Mononuclear cell (primary cell): ENCODE data around the gene METTL2B. TPM values are rescaled to one million over a fixed set of nuclear protein-coding genes. Genes with fewer than 3 reads are reported as not detected.
"Not testable (repeated sequence)": the region's sequence is repeated elsewhere in the genome, so short reads cannot be mapped to it uniquely, and the experiment has no call there.

Source experiments
- H3K27me3 ChIP-seq: 2 replicates; pipeline ENCODE4 v1.6.0; 2011; ENCODE audit warnings: low read length, control low read depth; ENCODE audit not compliant: insufficient read depth
- H3K4me1 ChIP-seq: 2 replicates; pipeline ENCODE4 v1.5.1; 2011; ENCODE audit warnings: mild to moderate bottlenecking, low read length, control low read depth; ENCODE audit not compliant: insufficient read depth
- H3K4me3 ChIP-seq: 2 replicates; pipeline ENCODE4 v1.5.1; 2011; ENCODE audit warnings: mild to moderate bottlenecking, low read length, moderate library complexity
- H3K9me3 ChIP-seq: 2 replicates; pipeline ENCODE4 v1.5.1; 2011; ENCODE audit warnings: low read depth, mild to moderate bottlenecking, control low read depth, low read length
- total RNA-seq: library from RNA; depleted of rRNA; stranded (reverse); fragments of >200 nt; gene quantifications from one replicate; pipeline ENCODE4 v1.2.3, GENCODE V29; 2012

METTL2B gene
- total RNA-seq, 1 donor, result 8.0 TPM

DNA sequence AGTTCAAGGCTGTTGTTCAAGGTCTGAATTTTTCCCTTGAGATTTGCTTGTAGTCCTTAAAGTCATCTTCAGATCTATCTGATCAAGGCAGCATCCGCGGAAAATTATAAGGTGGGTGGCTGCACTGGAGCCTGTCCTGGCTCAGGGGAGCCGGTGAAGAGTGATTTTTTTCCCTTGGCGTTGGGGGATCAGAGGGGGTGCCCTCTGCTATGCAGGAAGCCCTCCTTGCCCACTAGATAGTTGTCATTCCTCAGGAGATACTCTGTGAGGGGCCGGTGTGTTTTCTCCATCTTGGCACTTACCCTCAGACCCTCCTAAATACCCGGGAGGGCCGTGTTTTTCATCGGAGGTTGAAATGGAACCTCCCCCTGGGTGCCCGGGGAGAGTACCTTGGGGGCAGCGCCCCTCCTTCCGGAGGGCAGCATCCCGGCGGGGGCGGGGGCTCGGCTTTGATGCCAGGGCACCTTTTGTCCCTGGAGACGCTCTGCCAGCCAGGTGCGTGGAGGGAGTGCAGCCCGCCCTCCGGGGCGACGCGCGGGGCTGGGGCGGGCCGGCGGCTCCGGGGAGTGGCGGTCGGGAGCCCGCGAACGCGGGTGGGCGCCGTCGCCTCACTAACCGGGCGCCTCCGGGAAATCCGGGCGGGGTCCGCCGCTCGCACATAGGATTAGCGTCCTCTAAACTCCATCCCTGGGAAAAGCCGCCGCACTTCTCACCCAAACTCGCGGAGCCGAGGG, 53.7 kb downstream of the METTL2B start:
- Histone ChIP-seq H3K4me3 (peak overlapping the region; percentile 59), H3K4me1 (peaks cover 19% of the 10 kb centered on the region)
- not testable (repeated sequence) for H3K9me3 ChIP-seq, H3K27me3 ChIP-seq

GRCh38 chr7:128530855-128531104, 54.2 kb downstream of the METTL2B start:
- Histone ChIP-seq H3K9me3 (no peaks in the 10 kb centered on the region), H3K4me1 (peaks cover 19% of the 10 kb centered on the region), H3K27me3 (no peaks in the 10 kb centered on the region), H3K4me3 (peak overlapping the region; percentile 59)

DNA sequence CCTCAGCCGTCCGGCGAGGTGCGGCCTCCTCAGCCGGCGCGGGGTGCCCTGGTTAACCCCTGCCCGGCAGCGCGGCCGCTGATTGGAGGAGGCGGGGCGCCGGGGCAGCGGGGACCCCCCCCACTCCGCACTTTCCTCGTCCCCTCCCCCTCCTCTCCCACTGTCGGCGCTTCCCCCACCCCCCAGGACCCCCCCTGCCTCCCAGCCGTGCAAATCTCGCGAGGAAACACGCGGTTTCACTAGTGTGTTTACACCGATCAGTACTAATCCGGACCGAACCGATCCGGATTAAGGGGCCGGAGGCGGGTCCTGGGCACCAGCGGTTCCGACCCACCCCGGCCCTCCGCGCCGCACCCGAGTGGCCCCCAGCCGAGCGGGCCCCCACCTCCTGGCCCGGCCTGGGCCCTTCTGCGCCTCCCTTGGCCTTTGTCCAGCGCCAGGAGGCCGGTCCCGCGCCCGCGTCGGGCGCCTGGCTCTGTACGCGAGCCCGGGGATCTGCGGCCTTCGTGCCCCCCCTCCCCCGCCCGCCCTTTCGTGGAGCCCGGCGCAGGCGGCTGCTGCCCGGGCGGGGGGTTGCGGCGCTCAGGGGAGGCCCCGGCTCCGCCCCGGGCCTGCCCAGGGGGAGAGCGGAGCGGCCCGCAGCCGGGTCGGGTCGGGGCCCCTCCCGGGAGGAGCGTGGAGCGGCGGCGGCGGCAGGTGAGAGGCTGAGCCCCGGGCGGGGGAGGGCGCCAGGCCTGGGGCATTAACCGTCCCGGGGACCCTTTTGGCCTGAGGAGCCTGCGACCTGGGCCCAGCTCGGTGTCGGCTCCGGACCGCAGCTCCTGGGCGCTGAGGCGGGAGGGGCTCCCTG, 54.8 kb downstream of the METTL2B start:
- not testable (repeated sequence) for H3K27me3 ChIP-seq, H3K9me3 ChIP-seq
- H3K4me1 ChIP-seq, result peaks cover 19% of the 10 kb centered on the region
- H3K4me3 ChIP-seq, result peak overlapping the region; percentile 59

GRCh38 chr7:128531955-128532478, 55.5 kb downstream of the METTL2B start:
- peak overlapping the region; percentile 59 for H3K4me3 ChIP-seq
- peaks cover 19% of the 10 kb centered on the region for H3K4me1 ChIP-seq
- not testable (repeated sequence) for H3K9me3 ChIP-seq, H3K27me3 ChIP-seq

DNA sequence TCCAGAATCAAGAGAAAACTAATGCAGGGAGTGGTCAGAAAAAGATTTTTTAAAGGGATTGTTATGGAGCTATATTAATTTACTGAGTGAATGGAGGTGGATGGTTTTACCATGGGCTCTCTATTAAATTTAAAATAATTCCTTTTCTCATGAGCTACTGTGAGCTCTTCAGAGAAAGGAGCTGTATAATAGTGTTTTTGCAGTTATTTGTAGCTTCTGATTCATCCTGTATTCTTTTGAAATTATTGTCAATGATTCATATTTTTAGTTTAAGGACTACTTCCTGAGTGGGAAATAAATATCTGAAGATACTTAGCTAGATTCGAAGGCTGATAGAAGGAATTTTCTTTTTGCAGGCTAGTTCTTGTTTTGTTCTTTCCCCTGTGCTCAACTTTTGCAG, 56.4 kb downstream of the METTL2B start:
- not testable (repeated sequence) for H3K9me3 ChIP-seq, H3K4me3 ChIP-seq, H3K27me3 ChIP-seq
- peaks cover 19% of the 10 kb centered on the region for H3K4me1 ChIP-seq

GRCh38 chr7:128537410-128537809, 60.9 kb downstream of the METTL2B start:
- not testable (repeated sequence) for H3K27me3 ChIP-seq, H3K4me3 ChIP-seq, H3K9me3 ChIP-seq
- peaks cover 11% of the 10 kb centered on the region for H3K4me1 ChIP-seq

DNA sequence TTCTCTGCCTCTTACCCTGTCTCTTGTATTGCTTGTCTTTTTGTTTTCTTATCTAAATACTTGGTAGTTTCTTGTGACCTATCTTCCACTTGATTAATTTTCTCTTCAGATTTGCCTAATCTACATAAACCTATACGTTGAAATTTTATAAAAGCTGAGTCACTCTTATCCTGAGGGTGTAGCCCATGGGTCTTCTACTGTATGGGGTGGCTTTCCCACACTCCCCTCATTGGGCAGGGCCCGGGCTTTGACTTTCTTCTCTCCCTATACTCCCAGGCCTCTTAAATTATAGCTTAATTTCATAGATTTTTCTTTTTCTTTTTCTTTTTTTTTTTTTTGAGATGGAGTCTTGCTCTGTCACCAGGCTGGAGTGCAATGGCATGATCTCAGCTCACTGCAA, 66.0 kb downstream of the METTL2B start:
- H3K27me3 ChIP-seq, H3K4me3 ChIP-seq, H3K4me1 ChIP-seq, H3K9me3 ChIP-seq: not testable (repeated sequence)

DNA sequence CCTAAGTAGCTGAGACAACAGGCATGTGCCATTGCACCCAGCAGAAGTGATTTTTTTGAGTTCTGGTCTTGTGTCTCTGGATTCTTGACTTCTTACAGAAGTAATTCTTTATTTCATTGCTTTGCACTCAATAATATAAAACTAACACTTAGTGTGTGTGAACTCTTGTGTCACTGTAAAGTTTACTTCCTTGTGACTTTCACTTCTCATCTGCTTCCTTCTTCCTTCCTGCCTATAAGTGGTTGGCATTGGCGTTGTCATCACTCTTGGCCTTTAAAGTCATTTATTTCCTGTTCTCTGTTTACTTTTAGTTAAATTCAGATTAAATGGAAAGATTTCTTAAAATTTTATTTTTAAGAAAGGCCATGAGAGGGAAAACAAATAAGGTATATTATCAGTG, 66.8 kb downstream of the METTL2B start:
- H3K4me3 ChIP-seq, H3K9me3 ChIP-seq, H3K27me3 ChIP-seq, H3K4me1 ChIP-seq: not testable (repeated sequence)

- H3K9me3 ChIP-seq, H3K4me3 ChIP-seq, H3K4me1 ChIP-seq, H3K27me3 ChIP-seq: not testable (repeated sequence)
Measured at GRCh38 chr7:128546319-128546851, 69.8 kb downstream of the METTL2B start.

DNA sequence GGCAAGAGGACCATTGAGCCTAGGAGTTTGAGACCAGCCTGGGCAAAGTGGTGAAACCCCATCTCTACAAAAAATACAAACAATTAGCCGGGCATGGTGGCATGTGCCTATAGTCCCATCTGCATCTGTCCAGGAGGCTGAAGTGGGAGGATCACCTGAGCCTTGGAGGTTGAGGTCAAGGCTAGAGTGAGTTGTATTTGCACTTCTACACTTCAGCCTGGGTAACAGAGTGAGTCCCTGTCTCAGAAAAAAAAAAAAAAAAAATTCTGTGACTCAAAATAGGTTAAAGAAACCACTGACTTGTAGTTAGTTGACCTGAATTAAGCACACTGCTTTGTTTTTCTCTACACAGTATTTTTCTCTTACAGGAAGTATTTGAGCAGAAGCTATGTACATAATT, 74.4 kb downstream of the METTL2B start:
- H3K4me3 ChIP-seq, result no peak overlapping the region
- H3K4me1 ChIP-seq, result no peaks in the 10 kb centered on the region
- H3K9me3 ChIP-seq, result no peaks in the 10 kb centered on the region
- no peaks in the 10 kb centered on the region for H3K27me3 ChIP-seq

- H3K27me3 ChIP-seq, H3K9me3 ChIP-seq, H3K4me1 ChIP-seq, H3K4me3 ChIP-seq: not testable (repeated sequence)
Measured at GRCh38 chr7:128554394-128554793, 77.8 kb downstream of the METTL2B start.

Other genes with a start within 250 kb of the METTL2B start
- not detected for gene LEP, start 235.5 kb upstream of the METTL2B start, total RNA-seq
- gene RBM28, start 132.8 kb upstream of the METTL2B start, total RNA-seq, result 5.4 TPM
- gene PRRT4, start 115.1 kb upstream of the METTL2B start, total RNA-seq, result 0.10 TPM
- 39.7 TPM for gene IMPDH1, start 66.8 kb upstream of the METTL2B start, total RNA-seq
- 3.0 TPM for gene HILPDA, start 20.9 kb upstream of the METTL2B start, total RNA-seq
- 0.52 TPM for gene GARIN1A, start 195.5 kb downstream of the METTL2B start, total RNA-seq